Prostate gland (tissue), 1 donor: ENCODE data around the gene CBL.

Experiments
- POLR2A ChIP-seq: fragments of 450-650 bp; IDR thresholded peaks from one replicate; pipeline ENCODE4 v1.6.1; 2016; ENCODE audit warnings: antibody characterized with exemption, mild to moderate bottlenecking
- POLR2AphosphoS5 ChIP-seq: sonication (generic); formaldehyde crosslinking; IDR thresholded peaks from one replicate; pipeline ENCODE4 v1.6.1; 2017; ENCODE audit warnings: antibody characterized with exemption

- TF ChIP-seq POLR2A (no peak), POLR2AphosphoS5 (no peak)
Observed at GRCh38 chr11:119207415-119207960, 1.3 kb downstream of the CBL start.
